Activated CD8-positive, alpha-beta memory T cell treated with anti-CD3 and anti-CD28 coated beads, Interleukin-2, amount 50 U/mL, for 1 hour (primary cell): ENCODE results near the gene CTDSP1.

ENCODE experiments used
- DNase-seq: peaks from one replicate; pipeline ENCODE4 v3.0.0-alpha.2; 2020; ENCODE audit errors: extremely low read depth

CTDSP1 gene

DNA sequence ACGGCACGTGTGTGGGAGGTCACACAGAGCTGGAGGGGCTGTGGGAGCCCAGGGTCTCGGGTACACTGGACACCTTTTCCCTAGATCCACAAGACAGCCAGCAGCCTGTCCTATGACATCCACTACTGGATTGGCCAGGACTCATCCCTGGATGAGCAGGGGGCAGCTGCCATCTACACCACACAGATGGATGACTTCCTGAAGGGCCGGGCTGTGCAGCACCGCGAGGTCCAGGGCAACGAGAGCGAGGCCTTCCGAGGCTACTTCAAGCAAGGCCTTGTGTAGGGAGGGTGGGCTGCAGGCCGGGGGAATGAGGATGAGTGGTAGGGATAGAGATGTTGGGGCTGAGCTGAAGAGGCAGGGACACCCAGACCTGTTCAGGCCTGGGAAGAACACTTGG lies 25.9 kb downstream of the CTDSP1 start:
- no peak for DNase-seq

DNA sequence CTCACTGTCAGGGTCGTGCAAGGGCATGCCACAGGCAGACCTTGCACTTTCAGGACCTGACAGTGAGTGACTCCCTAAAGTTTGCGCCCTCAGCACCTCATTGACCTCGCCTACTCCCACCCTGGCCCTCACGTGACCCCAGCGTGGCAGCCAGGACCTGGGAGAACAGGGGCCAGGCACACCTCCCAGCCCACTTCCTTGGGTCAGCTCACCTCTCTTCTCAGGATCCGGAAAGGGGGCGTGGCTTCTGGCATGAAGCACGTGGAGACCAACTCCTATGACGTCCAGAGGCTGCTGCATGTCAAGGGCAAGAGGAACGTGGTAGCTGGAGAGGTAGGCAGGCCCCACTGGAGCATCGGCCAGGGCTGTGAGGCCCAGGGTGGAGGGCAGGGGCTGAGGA lies 28.1 kb downstream of the CTDSP1 start:
- DNase-seq = no peak

DNA sequence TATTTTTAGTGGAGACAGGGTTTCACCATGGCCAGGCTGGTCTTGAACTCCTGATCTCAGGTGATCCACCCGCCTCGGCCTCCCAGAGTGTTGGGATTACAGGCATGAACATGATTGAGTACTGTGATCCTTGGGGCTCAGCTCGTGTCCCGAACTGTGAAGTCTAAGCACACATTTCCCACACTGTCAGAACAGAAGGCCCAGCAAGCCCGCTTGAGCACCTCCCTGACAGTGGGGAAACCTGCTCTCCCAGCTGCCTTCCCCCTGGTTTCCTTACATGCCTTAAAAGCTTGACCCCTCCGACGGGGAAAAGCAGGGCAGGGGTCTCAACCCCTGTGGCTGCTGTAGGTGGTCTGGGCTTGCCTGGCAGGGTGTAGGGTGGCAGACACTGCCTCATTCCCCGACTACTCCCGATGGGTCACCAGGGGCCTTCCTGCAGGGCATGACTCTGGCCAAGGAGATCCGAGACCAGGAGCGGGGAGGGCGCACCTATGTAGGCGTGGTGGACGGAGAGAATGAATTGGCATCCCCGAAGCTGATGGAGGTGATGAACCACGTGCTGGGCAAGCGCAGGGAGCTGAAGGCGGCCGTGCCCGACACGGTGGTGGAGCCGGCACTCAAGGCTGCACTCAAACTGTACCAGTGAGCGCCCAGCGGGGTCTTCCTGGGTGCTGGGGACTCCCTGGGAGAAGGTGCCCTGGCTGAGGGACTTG lies 29.3 kb downstream of the CTDSP1 start:
- DNase-seq = no peak

DNA sequence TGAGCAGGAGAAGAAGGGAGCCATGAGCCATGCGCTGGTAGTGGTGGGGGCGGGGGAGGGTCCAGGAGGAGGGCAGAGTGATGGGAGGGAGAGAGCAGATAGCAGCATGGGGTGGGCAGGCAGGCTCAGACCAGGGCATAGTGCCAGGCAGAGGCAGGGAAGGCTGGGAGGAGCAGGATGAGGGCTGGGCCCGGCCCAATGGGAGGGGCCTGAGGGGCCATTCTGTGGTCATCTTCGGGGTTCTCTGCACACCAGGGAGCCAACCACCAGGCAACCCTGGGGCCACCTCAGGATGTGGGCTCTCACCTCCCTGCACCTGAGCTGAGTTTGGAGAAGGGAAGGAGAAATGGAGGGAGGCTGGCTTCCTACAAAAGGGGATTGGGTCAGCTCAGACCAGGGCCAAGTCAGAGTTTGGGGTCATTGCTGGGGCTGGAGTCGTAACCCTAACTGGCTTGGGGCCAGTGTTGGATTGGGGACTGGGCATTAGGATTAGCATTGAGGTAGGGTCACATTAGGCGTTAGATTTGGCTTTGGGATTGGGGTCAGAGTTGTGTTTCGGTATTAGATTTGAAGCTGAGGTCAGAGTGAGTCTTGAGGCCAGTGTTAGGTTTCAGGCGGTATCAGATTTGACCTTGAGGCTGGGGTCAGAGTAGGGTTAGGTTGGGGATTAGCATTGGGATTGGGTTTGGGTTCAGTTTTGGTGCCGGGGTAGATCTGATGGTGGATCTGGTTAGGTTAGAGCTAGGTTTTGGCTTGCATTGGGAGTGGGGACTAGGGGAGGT lies 30.4 kb downstream of the CTDSP1 start:
- DNase-seq = no peak

DNA sequence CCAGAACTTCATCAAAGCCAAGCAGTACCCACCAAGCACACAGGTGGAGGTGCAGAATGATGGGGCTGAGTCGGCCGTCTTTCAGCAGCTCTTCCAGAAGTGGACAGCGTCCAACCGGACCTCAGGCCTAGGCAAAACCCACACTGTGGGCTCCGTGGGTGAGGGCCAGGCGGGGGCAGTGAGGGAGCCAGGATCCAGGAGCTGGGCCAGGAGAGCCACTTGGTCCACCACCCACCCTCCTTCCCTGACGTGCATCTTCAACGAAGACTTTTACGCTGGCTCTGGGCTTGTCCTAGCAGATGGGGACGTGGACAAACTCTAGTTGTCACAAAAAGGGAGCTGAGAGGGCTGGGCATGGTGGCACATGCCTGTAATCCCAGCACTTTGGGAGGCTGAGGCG lies 31.1 kb downstream of the CTDSP1 start:
- DNase-seq = no peak

DNA sequence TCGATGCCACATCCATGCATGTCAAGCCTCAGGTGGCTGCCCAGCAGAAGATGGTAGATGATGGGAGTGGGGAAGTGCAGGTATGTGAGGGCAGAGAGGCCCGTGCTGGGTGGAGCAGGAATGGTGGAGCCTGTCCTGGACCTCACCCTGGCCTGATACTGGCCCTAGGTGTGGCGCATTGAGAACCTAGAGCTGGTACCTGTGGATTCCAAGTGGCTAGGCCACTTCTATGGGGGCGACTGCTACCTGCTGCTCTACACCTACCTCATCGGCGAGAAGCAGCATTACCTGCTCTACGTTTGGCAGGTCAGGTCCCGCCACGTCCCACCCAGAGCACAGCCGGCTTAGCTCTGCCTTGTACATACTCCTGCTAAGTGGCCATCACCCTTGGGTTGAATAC lies 32.2 kb downstream of the CTDSP1 start:
- DNase-seq = no peak

DNA sequence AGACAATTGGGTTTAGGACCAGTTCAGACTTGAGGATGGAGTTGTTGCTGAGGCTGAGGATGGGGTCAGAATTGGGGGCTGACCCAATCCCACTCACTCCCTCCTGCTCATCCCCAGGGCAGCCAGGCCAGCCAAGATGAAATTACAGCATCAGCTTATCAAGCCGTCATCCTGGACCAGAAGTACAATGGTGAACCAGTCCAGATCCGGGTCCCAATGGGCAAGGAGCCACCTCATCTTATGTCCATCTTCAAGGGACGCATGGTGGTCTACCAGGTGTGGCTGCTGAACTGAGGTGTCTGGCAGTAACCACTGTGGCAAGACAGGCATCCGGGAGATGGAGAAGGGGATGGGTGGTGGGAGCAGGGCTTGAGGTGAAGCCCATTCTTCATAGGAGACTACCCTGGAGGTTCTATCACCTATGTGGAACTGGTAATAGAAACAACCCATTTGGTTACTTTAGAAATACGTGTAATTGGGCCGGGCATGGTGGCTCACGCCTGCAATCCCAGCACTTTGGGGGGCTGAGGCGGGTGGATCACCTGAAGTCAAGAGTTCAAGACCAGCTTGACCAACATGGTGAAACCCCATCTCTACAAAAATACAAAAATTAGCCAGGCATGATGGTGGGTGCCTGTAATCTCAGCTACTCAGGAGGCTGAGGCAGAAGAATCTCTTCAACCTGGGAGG lies 33.2 kb downstream of the CTDSP1 start:
- DNase-seq = no peak

DNA sequence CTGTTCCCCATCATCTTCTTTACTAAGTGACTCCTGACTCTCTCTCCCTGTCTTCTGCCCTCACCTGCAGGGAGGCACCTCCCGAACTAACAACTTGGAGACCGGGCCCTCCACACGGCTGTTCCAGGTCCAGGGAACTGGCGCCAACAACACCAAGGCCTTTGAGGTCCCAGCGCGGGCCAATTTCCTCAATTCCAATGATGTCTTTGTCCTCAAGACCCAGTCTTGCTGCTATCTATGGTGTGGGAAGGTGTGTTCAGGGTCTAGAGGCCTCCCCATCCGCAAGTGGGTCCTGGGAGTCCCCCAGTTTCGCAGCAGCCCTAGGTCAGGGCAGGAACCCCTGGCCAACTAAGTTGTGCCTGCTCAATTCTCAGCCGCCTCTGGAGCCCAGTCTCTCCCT lies 34.8 kb downstream of the CTDSP1 start:
- DNase-seq = no peak

DNA sequence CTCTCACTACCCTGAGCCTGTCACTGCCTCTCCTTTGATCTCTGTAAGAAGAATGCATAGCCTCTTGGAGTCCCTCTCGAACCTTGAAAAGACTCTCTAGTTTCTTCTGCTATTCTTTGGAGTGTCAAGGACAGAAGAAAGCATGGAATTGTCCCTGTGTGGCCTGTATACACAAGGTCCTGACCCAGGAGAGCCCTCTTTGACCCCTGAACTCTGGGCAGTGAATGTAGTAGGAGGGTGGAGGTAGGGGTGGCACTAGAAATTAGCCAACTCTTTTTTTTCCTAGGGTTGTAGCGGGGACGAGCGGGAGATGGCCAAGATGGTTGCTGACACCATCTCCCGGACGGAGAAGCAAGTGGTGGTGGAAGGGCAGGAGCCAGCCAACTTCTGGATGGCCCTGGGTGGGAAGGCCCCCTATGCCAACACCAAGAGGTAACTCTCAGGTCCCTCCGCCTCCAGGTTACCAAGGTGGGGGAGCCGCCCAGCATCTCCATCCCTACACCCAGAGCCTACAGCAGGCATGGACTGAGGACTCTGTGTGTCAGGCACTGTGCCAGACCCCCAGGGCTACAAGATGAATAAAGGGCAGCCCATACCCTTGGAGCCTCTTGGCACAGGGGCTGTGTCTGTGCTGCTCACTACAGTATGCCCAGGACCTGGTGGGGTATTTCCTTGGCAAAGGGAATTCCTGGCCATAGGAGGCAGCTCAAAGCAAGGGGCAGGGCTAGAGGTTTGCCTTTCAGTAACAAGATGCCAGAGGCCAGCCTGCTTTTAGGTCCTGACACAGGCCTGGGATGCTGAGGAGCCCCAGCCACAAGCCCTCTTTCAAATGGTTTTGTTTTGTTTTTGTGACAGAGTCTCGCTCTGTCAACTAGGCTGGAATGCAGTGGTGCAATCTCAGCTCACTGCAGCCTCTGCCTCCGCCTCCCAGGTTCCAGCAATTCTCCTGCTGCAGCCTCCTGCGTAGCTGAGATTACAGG lies 35.6 kb downstream of the CTDSP1 start:
- no peak for DNase-seq

DNA sequence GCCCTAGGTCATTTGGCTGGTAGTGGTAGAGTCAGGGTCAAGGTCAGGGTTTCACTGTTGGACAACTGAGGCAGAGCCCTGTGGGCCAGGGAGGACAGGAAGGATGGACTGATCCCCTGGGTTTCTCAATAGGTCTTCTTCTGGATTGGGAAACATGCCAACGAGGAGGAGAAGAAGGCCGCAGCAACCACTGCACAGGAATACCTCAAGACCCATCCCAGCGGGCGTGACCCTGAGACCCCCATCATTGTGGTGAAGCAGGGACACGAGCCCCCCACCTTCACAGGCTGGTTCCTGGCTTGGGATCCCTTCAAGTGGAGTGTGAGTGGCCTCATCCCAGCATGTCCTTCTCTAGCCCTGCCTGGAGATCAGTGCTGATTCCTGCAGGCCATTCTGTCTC lies 37.3 kb downstream of the CTDSP1 start:
- no peak for DNase-seq

DNA sequence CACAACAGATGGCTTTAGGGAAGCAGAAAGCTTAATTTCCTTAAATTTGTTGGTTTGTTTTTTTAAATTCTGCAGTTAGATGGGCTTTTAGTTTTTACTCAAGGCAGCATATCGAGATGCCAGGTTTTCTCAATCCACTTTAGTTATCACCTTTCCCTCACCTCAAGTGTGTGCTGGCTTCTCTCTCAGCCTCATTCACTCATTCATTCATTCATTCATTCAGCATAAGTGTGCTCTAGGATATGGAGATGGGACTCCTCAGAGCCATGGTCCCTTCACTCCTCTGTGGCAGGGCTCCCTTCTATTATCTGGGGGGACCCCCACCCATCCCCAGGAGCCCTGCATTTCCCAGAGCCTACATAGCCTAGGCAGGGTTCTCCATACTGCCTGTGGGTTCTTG lies 38.3 kb downstream of the CTDSP1 start:
- no peak for DNase-seq

DNA sequence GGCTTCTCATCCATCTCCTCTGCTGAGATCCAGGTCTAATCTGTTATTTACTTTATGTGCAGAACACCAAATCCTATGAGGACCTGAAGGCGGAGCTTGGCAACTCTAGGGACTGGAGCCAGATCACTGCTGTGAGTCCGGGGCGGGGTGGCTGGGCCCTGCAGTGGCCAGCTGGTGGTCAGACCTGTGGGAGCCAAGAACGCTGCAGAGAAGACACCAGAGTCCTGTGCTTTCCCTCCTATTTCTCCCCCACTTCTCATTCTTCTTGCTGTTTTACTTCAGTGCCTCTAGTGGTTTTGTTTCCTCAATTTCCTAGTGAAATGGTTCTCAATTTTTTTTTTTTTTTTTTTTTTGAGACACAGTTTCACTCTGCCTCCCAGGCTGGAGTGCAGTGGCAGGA lies 38.9 kb downstream of the CTDSP1 start:
- no peak for DNase-seq

DNA sequence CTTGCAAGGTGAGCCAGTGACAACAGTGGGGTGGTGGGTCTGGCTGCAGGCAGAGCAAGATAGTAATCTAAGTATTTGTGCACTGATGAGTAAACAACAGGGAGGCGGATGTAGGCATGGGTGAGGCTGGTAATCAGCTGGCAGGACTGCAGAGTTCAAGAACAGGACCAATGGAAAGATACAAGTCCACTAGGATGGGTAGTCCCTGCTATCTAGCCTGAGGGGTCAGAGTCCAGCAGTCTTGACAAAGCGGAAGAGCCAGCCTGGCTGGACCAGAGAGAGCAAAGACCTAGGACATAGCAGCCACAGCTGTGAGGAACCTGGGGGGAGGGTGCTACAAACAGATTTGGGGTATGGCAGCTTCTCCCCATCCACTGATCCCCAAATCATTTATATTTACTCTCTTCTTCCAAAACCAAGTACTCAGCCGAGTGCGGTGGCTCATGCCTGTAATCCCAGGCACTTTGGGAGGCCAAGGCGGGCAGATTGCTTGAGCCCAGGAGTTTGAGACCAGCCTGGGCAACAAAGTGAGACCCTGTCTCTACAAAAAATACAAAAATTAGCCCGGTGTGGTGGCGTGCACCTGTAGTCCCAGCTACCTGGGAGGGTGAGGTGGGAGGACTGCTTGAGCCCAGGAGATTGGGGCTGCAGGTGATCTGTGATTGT lies 45.2 kb downstream of the CTDSP1 start:
- DNase-seq = no peak

DNA sequence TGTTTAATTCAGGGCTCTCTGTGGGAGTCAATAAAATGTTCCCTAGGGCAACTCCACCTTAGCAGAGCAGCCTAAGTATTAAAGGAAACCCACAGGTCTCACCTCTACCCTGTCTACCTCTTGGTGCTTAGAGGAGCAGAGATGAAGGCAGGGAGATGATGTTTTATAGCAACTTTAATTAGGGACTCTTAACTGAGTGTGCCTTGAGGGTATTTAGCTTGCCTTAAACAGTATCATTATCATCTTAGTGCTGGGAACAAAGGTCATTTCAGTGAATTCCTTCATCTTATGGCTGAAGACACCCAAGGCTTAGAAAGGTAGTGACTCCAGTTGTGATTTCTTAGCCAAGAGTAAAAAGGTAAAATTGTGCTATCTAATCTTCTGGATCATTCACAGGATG lies 45.9 kb downstream of the CTDSP1 start:
- no peak for DNase-seq

DNA sequence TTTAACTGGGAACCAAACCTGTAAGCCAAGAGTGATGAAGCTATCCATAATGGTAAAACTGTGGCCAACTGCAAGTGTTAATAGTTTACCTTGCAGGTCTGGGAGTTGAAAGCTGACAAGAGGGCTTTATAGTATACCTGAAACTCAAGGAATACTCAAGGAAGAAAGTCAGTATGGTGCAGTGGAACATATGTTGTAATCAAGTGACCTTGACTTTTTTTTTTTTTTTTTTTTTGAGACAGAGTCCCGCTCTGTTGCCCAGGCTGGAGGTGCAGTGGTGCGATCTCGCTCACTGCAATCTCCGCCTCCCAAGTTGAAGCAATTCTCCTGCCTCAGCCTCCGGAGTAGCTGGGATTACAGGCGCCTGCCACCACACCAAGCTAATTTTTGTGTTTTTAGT lies 46.9 kb downstream of the CTDSP1 start:
- DNase-seq = no peak

DNA sequence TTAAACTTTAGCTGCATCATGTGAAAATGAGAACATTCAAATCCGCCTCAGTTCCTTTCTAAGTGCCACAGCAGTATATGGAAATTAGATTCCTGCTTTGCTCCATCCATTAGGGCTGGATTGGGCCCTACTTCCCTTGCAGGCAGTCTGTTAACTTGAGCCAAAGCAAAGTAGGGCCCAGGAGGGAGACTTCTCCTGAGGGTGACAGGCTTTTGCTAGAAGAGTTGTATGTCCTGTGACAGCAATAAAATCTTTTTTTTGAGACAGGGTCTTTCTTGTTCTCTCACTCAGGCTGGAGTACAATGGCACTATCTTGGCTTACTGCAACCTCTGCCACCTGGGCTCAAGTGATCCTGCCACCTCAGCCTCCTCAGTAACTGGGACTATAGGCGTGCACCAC lies 47.4 kb downstream of the CTDSP1 start:
- DNase-seq = no peak

DNA sequence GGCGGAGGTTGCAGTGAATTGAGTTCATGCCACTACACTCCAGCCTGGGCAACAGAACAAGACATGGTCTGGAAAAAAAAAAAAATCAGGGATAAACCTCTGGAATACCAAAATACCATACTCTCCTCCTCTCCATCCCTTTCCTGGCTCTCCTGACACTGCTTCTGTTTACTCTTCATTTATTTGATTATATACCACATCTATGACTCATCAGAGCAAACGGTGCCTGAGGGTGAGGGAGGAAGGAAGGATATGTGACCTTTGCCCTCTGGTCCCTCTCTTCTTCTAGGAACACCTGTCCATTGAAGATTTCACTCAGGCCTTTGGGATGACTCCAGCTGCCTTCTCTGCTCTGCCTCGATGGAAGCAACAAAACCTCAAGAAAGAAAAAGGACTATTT lies 49.3 kb downstream of the CTDSP1 start:
- DNase-seq = no peak

DNA sequence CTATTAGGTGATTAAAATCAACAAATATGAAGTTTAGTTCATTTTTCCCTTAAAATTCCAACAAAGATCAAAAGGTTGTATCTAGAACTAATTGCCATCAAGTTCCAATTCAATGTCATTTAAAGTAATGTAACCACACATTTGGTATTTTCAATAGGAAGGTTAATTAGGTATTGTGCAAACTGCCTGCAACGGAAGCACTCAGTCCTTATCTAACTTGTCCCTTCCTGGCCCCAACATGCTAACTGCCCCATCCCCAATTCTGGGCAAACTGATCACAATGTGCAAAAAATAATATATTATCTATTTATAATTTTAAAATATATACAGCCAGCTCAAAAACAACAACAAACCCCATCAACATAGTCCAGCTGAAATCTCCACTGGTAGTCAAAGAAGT lies 52.4 kb downstream of the CTDSP1 start:
- DNase-seq = no peak
